Testis (tissue), 2 donors: ENCODE measurements around the gene PROSER3.

ENCODE experiments used
- CTCF ChIP-seq, 3 experiments: fragments of 450-650 bp in 2 of 3; fragments of 200-600 bp in 1 of 3; sonication (generic) in 1 of 3; IDR thresholded peaks; one replicate each; pipeline ENCODE4 v1.5.1; 2016 to 2019; ENCODE audit warnings: antibody characterized with exemption in 3 of 3, mild to moderate bottlenecking in 2 of 3, moderate library complexity in 1 of 3
- POLR2A ChIP-seq: fragments of 450-650 bp; IDR thresholded peaks from one replicate; pipeline ENCODE4 v1.6.1; 2017; ENCODE audit warnings: antibody characterized with exemption, mild to moderate bottlenecking, moderate library complexity

GRCh38 chr19:35781650-35782049 lies 23.7 kb downstream of the PROSER3 start:
- TF ChIP-seq POLR2A = no peak
- TF ChIP-seq CTCF (IDR thresholded peaks at IDR 0.05) = no peak
